Testis (tissue), 2 donors: ENCODE measurements around the gene CACNA2D3.

Source experiments
- CTCF ChIP-seq, 3 experiments: fragments of 450-650 bp in 2 of 3; fragments of 200-600 bp in 1 of 3; sonication (generic) in 1 of 3; IDR thresholded peaks; one replicate each; pipeline ENCODE4 v1.5.1; 2016 to 2019; ENCODE audit warnings: antibody characterized with exemption in 3 of 3, mild to moderate bottlenecking in 2 of 3, moderate library complexity in 1 of 3
- POLR2A ChIP-seq: fragments of 450-650 bp; IDR thresholded peaks from one replicate; pipeline ENCODE4 v1.6.1; 2017; ENCODE audit warnings: antibody characterized with exemption, mild to moderate bottlenecking, moderate library complexity

- no peak for TF ChIP-seq CTCF (IDR thresholded peaks at IDR 0.05)
- TF ChIP-seq POLR2A = no peak
Observed at GRCh38 chr3:54827776-54828175, 705.4 kb downstream of the CACNA2D3 start.
